Measurements from ENCODE around the gene TSPAN1.

GRCh38 chr1:46206399-46206798 is 31.5 kb downstream of the TSPAN1 start:
- TF ChIP-seq CTCF (IDR thresholded peaks at IDR 0.05) (no peak), POLR2AphosphoS5 (IDR thresholded peaks at IDR 0.05) (no peak), EP300 (IDR thresholded peaks at IDR 0.05) (no peak), POLR2A (IDR thresholded peaks at IDR 0.05) (no peak)
